GM23248 (cell line): ENCODE data around the gene SLC25A51.

ENCODE experiments used
- EZH2 ChIP-seq: fragments of 200-600 bp; sonication (generic); IDR thresholded peaks from 2 replicates; pipeline ENCODE4 v1.6.1; 2018; ENCODE audit warnings: antibody characterized with exemption, mild to moderate bottlenecking; ENCODE audit not compliant: insufficient read depth, poor library complexity, severe bottlenecking
- EZH2phosphoT487 ChIP-seq: fragments of 200-600 bp; sonication (generic); IDR thresholded peaks from 2 replicates; pipeline ENCODE4 v1.6.1; 2018; ENCODE audit warnings: antibody characterized with exemption, moderate library complexity, mild to moderate bottlenecking, low read depth; ENCODE audit not compliant: insufficient read depth

- TF ChIP-seq EZH2: no peak
- TF ChIP-seq EZH2phosphoT487: no peak
Observed at GRCh38 chr9:37948417-37948980, 44.6 kb upstream of the SLC25A51 start.
